Measurements from ENCODE around the gene NHLRC1.

Gene NHLRC1

DNA sequence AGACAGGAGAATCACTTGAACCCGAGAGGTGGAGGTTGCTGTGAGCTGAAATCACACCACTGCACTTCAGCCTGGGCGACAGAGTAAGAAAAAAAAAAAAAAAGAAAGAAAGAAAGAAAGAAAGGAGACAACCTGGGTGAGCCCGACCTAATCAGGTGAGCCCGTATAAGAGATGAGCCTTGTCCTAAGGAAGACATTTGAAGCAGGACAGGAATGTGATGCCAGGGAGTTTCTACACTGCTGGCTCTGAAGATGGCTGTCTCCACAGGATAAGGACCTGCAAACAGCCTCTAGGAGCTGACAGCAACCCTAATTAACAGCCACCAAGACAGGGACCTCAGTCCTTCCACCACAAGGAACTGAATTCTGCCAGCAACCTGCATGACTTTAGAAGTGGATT, 41.9 kb downstream of the NHLRC1 start:
- no peak for DNase-seq

DNA sequence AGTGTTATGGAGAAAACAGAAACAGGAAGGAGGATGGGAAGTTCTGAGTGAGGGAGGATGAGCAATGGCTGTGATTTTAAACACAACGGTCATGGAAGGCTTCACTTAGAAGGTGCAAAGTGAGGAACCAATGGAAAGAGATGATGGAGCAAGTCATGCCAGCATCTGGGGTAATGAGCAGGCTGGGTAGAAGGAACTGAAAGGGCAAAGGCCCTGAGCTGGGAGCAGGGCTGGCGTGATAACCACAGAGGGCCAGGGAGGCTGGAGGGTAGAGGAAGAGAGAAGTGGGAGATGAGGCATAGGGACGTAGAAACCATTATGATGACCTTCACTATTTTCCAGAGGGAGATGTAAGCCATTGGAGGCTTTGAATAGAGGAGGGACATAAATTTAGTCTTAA, 43.6 kb downstream of the NHLRC1 start:
- no peak for DNase-seq

DNA sequence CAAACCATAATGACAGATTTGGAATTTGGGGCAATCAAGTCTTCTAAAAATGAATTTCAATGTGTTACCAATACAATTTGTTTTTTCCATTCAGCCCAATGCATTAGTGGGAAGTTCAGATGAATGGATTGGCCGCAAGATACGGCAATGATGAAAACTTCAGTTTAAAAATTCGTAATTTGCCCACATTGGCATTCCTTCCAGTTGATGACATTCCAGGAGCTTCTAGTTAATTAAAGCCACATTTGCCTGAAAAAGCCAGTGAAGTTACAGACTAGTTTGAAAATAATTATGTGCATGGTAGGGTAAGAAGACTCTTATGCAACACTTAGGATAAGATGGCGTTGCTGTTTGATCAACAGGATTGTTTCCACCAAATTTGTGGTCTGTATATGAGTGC, 46.2 kb downstream of the NHLRC1 start:
- DNase-seq: no peak

DNA sequence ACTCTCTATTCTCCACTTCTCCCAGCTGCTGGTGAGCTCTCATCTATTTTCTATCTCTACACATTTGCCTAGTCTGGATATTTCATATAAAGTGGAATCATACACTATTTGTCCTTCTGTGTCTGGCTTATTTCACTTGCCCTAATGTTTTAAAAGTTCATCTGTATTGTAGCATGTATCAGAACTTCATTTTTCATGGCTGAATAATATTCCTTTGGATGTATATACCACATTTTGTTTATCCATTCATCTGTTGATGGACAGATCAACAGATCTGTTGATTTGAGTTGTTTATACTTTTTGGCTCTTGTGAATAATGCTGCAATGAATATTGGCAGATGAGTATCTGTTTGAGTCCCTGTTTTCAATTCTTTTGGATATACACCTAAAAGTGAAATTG, 49.6 kb downstream of the NHLRC1 start:
- DNase-seq: no peak

DNA sequence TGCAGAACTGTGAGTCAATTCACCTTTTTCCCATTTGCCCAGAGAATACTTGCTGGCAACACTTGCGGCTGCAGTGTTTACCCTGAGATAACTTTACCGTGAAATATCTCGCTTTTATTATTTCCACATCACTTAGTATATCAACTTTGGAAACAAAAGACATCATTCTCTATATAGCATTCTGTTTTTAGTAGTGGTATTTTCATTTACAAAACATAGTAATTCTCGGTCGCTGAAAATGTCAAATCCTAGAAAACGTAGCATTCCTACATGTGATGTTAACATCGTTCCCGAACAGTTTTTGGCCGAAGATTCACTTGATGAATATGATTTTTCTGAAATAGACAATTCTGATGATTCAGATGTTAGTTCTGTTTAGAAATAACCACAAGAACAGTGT, 52.0 kb downstream of the NHLRC1 start:
- DNase-seq: no peak

Data from NCI-H2171 treated with DMSO at 0.1 percent for 48 hours (cell line).